GM19240 (cell line): ENCODE measurements around the gene TMEM150A.
"Not testable (repeated sequence)": the region's sequence is repeated elsewhere in the genome, so short reads cannot be mapped to it uniquely, and the experiment has no call there.

Experiments
- DNase-seq: peaks from one replicate; pipeline ENCODE4 v3.0.0; 2011; ENCODE audit warnings: low spot score; ENCODE audit not compliant: insufficient read length

Gene TMEM150A

GRCh38 chr2:85575739-85576138, 26.8 kb downstream of the TMEM150A start:
- DNase-seq = no peak

- DNase-seq = no peak
Measured at GRCh38 chr2:85566265-85566664, 36.2 kb downstream of the TMEM150A start.

GRCh38 chr2:85564144-85564563, 38.3 kb downstream of the TMEM150A start:
- no peak for DNase-seq

GRCh38 chr2:85561280-85562212, 41.0 kb downstream of the TMEM150A start, which contains the start of gene GGCX:
GGCX (minus strand) TSS chr2:85561493; CDS start chr2:85561428, 65 bp downstream.
- DNase-seq = peak; percentile 78

GRCh38 chr2:85560812-85561279, 41.7 kb downstream of the TMEM150A start:
- DNase-seq = no peak

GRCh38 chr2:85560403-85560726, 42.1 kb downstream of the TMEM150A start:
- DNase-seq = not testable (repeated sequence)

- DNase-seq = no peak
Measured at GRCh38 chr2:85558160-85558559, 44.3 kb downstream of the TMEM150A start.

- DNase-seq = no peak
Measured at GRCh38 chr2:85557130-85557529, 45.4 kb downstream of the TMEM150A start.

GRCh38 chr2:85554980-85555612, 47.4 kb downstream of the TMEM150A start:
- DNase-seq = no peak

GRCh38 chr2:85553184-85553583, 49.3 kb downstream of the TMEM150A start:
- DNase-seq = no peak

GRCh38 chr2:85551698-85552678, 50.5 kb downstream of the TMEM150A start:
- no peak for DNase-seq

- no peak for DNase-seq
Measured at GRCh38 chr2:85550486-85550885, 52.0 kb downstream of the TMEM150A start.

GRCh38 chr2:85549826-85550225, 52.7 kb downstream of the TMEM150A start:
- DNase-seq = no peak

- DNase-seq = no peak
Measured at GRCh38 chr2:85549095-85549494, 53.4 kb downstream of the TMEM150A start.

GRCh38 chr2:85548608-85548900, 53.9 kb downstream of the TMEM150A start:
- DNase-seq = no peak
